KOPT-K1 (cell line): ENCODE measurements around the gene LIMS3.
"Not testable (repeated sequence)": the region's sequence is repeated elsewhere in the genome, so short reads cannot be mapped to it uniquely, and the experiment has no call there.

ENCODE experiments used
- H3K27ac ChIP-seq: fragments of 200-600 bp; sonication (generic); 2 replicates; pipeline ENCODE4 v1.5.1; 2016; ENCODE audit warnings: antibody characterized with exemption, mild to moderate bottlenecking, low read depth, low read length; ENCODE audit not compliant: poor library complexity, severe bottlenecking
- H3K36me3 ChIP-seq: fragments of 200-600 bp; sonication (generic); 2 replicates; pipeline ENCODE4 v1.5.1; 2017; ENCODE audit warnings: antibody characterized with exemption, mild to moderate bottlenecking, low read length, moderate library complexity; ENCODE audit not compliant: insufficient read depth
- H3K9me3 ChIP-seq: fragments of 200-600 bp; sonication (generic); 2 replicates; pipeline ENCODE4 v1.5.1; 2017; ENCODE audit warnings: antibody characterized with exemption, low read length, mild to moderate bottlenecking; ENCODE audit not compliant: insufficient read depth, poor library complexity, severe bottlenecking

LIMS3 gene

GRCh38 chr2:109966107-109966736 is 67.7 kb downstream of the LIMS3 start:
- H3K36me3 ChIP-seq, H3K27ac ChIP-seq, H3K9me3 ChIP-seq: not testable (repeated sequence)

- not testable (repeated sequence) for H3K36me3 ChIP-seq, H3K27ac ChIP-seq, H3K9me3 ChIP-seq
These were observed 68.4 kb downstream of the LIMS3 start for GRCh38 chr2:109966858-109967257.

DNA sequence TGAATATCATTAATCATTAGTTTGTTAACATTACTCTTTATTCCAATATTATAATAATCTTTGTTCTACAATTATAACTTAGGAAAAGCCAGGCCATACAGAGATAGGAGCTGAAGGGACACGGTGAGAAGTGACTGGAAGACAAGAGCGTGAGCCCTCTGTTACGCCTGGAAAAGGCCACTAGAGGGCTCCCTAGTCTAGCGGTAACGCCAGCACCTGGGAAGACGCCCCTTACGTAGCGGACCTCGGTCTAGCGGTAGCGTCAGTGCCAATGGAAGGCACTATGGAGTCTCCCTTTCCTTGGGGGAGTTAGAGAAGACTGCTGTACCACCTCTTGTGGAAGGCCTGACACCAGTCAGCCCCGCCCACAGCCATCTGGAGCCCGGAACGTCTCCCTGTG is 71.4 kb downstream of the LIMS3 start:
- not testable (repeated sequence) for H3K36me3 ChIP-seq, H3K9me3 ChIP-seq, H3K27ac ChIP-seq

DNA sequence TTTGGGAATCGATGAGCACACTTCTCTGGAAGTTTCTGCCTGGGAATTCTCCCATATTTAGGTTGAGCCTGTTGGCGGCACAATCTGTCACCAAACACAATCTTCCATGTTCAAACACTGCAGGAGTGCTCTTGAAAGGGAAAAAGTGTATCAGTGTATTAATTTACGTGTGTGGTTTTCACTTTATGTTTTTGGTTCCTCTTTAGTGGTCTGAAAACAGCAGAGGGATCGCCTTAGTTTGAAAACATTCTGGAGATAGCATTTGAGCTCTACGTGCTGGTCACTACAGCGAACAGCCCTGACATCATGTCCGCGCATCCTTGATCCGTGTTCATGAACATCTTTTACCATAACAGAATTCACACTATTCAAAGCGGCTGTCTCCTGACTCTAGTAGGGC is 73.2 kb downstream of the LIMS3 start:
- H3K36me3 ChIP-seq, H3K27ac ChIP-seq, H3K9me3 ChIP-seq: not testable (repeated sequence)
